HCT116 (cell line): ENCODE results near the gene TRIM24. TPM values are rescaled to one million over a fixed set of nuclear protein-coding genes. Genes with fewer than 3 reads are reported as not detected.

Source experiments
- ATAC-seq: fragments of 200-7000 bp; cut with Tn5 transposase; 2 replicates; pipeline ENCODE4 v1.9.1; 2020; ENCODE audit warnings: mild to moderate bottlenecking, moderate library complexity
- BruUV-seq: library from RNA; stranded (reverse); fragments of 400-500 nt; replicated peaks from 2 replicates; lab custom pipeline; 2021; lab: Mats Ljungman, UMichigan
- CTCF ChIA-PET: fragments of 300-600 bp; sonication (Branson Sonifier 250); formaldehyde crosslinking; loops from one replicate; lab custom pipeline; 2021; ENCODE audit warnings: antibody characterized with exemption; lab: Charles Lee
- POLR2A ChIA-PET: fragments of 300-600, 350-600 bp; sonication (Branson Sonifier 250); formaldehyde crosslinking; loops from one replicate; lab custom pipeline; 2021; ENCODE audit warnings: antibody characterized with exemption; lab: Charles Lee
- RAD21 ChIA-PET, 2 experiments: fragments of 300-600 bp; sonication (Branson Sonifier 250); formaldehyde crosslinking; loops; one replicate each; lab custom pipeline; 2023; ENCODE audit warnings: low total read pairs in 2 of 2; ENCODE audit not compliant: uncharacterized antibody in 2 of 2, unreplicated experiment in 2 of 2, low non-redundant PET in 1 of 2; lab: Charles Lee
- DNase-seq: peaks from one replicate; pipeline ENCODE4 v3.0.0-alpha.2; 2010; ENCODE audit warnings: low read depth, low spot score
- H2AFZ ChIP-seq: fragments of 200-600 bp; shearing (Covaris generic), sonication (generic); 2 replicates; pipeline ENCODE4 v1.6.1; 2017; ENCODE audit warnings: low read depth, mixed run types, mixed read lengths, antibody characterized with exemption, low read length; ENCODE audit not compliant: poor library complexity, severe bottlenecking
- H3K27ac ChIP-seq: 2 replicates; pipeline ENCODE4 v1.5.1; 2012; ENCODE audit warnings: low read depth, low read length
- H3K27me3 ChIP-seq: fragments of 200-600 bp; sonication (generic); 2 replicates; pipeline ENCODE4 v1.6.1; 2016; ENCODE audit warnings: mixed run types, low read length, mixed read lengths; ENCODE audit not compliant: insufficient read depth
- H3K36me3 ChIP-seq, 2 experiments: fragments of 200-500 bp in 1 of 2; fragments of 200-600 bp in 1 of 2; sonication (Bioruptor generic) in 1 of 2; sonication (generic) in 1 of 2; 2 replicates each; pipeline versions ENCODE4 v1.5.1 to v1.6.1; 2014 to 2016; ENCODE audit warnings: low read length in 2 of 2, inconsistent platforms in 1 of 2, mixed read lengths in 1 of 2, mixed run types in 1 of 2; ENCODE audit not compliant: insufficient read depth in 2 of 2, control insufficient read depth in 1 of 2
- H3K4me1 ChIP-seq, 2 experiments: fragments of 200-600 bp in 1 of 2; sonication (generic) in 1 of 2; 2 replicates each; pipeline versions ENCODE4 v1.5.1 to v1.6.1; 2012 to 2017; ENCODE audit warnings: low read length in 2 of 2, inconsistent platforms in 1 of 2, mild to moderate bottlenecking in 1 of 2, mixed read lengths in 1 of 2, mixed run types in 1 of 2, moderate library complexity in 1 of 2; ENCODE audit not compliant: insufficient read depth in 2 of 2, control insufficient read depth in 1 of 2
- H3K4me2 ChIP-seq: fragments of 200-600 bp; sonication (generic); 2 replicates; pipeline ENCODE4 v1.6.1; 2017; ENCODE audit warnings: mixed run types, low read length, mixed read lengths
- H3K4me3 ChIP-seq, 2 experiments: fragments of 200-600 bp in 1 of 2; sonication (generic) in 1 of 2; replicated peaks in 1 of 2; 2 replicates each; pipeline ENCODE4 v1.5.1; 2011 to 2016; ENCODE audit warnings: low read length in 2 of 2, control low read depth in 1 of 2, low read depth in 1 of 2, mild to moderate bottlenecking in 1 of 2, mixed read lengths in 1 of 2, mixed run types in 1 of 2
- H3K79me2 ChIP-seq: fragments of 200-600 bp; sonication (generic); 2 replicates; pipeline ENCODE4 v1.6.1; 2017; ENCODE audit warnings: mild to moderate bottlenecking, mixed run types, low read length, moderate library complexity, mixed read lengths; ENCODE audit not compliant: insufficient read depth
- H3K9ac ChIP-seq: fragments of 200-600 bp; sonication (generic); 2 replicates; pipeline ENCODE4 v1.6.1; 2016; ENCODE audit warnings: low read length, mixed read lengths
- H3K9me2 ChIP-seq: fragments of 200-600 bp; sonication (generic), shearing (Covaris generic); 2 replicates; pipeline ENCODE4 v1.6.1; 2017; ENCODE audit warnings: mixed run types, mild to moderate bottlenecking, moderate library complexity; ENCODE audit not compliant: insufficient read depth
- H3K9me3 ChIP-seq, 2 experiments: fragments of 200-500 bp in 1 of 2; fragments of 200-600 bp in 1 of 2; sonication (Bioruptor generic) in 1 of 2; sonication (generic) in 1 of 2; 2 replicates each; pipeline ENCODE4 v1.6.1; 2014 to 2017; ENCODE audit warnings: low read length in 2 of 2, mixed read lengths in 2 of 2, inconsistent platforms in 1 of 2, low read depth in 1 of 2, mild to moderate bottlenecking in 1 of 2, mixed run types in 1 of 2, moderate library complexity in 1 of 2; ENCODE audit not compliant: control insufficient read depth in 1 of 2, insufficient read depth in 1 of 2
- H4K20me1 ChIP-seq: fragments of 200-600 bp; sonication (generic), shearing (Covaris generic); 2 replicates; pipeline ENCODE4 v1.6.1; 2017; ENCODE audit warnings: mixed run types, mild to moderate bottlenecking, moderate library complexity; ENCODE audit not compliant: insufficient read depth
- CBX3 ChIP-seq: IDR thresholded peaks from 2 replicates; pipeline ENCODE4 v1.6.1; 2012; ENCODE audit warnings: low read depth
- CEBPB ChIP-seq: IDR thresholded peaks from 2 replicates; pipeline ENCODE4 v1.6.1; 2012; ENCODE audit warnings: low read depth
- ELF1 ChIP-seq: IDR thresholded peaks from 2 replicates; pipeline ENCODE4 v1.6.1; 2012; ENCODE audit warnings: low read depth, borderline replicate concordance
- JUND ChIP-seq: IDR thresholded peaks from 2 replicates; pipeline ENCODE4 v1.6.1; 2012
- RAD21 ChIP-seq: IDR thresholded peaks from 2 replicates; pipeline ENCODE4 v1.6.1; 2012; ENCODE audit warnings: low read depth, mild to moderate bottlenecking
- SP1 ChIP-seq: IDR thresholded peaks from 2 replicates; pipeline ENCODE4 v1.6.1; 2012; ENCODE audit warnings: low read depth
- ZBTB33 ChIP-seq: IDR thresholded peaks from 2 replicates; pipeline ENCODE4 v1.6.1; 2011; ENCODE audit warnings: mild to moderate bottlenecking, low read length, moderate library complexity; ENCODE audit not compliant: insufficient replicate concordance; ENCODE audit errors: extremely low read depth
- ZFX ChIP-seq: fragments of 450-650 bp; IDR thresholded peaks from 2 replicates; pipeline ENCODE4 v1.6.1; 2017
- ZNF274 ChIP-seq: fragments of 200-500 bp; sonication (Bioruptor generic); IDR thresholded peaks from 2 replicates; pipeline ENCODE4 v1.6.1; 2014; ENCODE audit warnings: mild to moderate bottlenecking, low read depth, low read length, inconsistent platforms
- intact Hi-C: fragments of 100-400 bp; cut with micrococcal nuclease; formaldehyde crosslinking; loops from 2 replicates; pipeline ENCODE4 v1.10.0; 2022
- total RNA-seq: library from RNA; stranded (reverse); gene quantifications from one replicate; pipeline ENCODE4 v1.2.1, GENCODE V29; 2021; ENCODE audit not compliant: unreplicated experiment
- TF ChIP-seq, protein P1 (sequence below): IDR thresholded peaks from 2 replicates; pipeline ENCODE4 v1.6.1; 2012

The TRIM24 gene
- total RNA-seq, 1 experiment from 2014 or later, result 12.8 TPM

DNA sequence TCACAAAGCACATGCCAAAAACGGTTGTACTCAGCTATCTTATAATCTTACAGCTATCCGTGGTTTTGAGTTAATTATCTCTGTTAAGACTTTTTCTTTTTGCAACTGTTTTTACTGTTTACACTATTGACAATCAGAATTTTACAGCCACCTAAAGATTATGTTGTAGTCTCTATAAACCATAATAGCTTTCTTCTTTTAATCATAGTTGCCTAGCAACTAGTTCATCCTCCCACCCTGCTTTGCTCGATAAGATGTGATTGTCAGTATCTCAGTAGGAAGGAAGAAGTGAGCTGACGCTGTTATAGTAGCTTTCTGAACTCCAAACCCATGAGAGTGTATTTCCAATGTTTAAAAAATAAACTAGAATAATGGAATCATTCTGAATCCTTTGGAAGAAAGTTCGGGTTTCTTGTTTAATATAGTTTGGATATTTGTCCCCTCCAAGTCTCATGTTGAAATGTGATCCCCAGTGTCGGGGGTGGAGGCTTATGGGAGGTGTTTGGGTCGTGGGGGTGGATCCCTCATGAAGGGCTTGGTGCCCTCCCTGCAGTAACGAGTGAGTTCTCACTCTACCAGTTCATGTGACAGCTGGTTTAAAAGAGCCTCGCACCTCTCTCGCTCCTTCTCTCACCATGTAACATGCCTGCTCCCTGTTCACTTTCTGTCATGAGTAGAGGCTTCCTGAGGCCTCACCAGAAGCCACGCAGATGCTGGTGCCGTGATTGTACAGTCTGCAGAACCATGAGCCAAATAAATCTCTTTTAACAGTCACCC, 173.0 kb downstream of the TRIM24 start:
- H3K4me1 ChIP-seq, result no peaks in the 10 kb centered on the region
- POLR2A ChIA-PET, result no interaction called here
- no peaks in the 10 kb centered on the region for H3K36me3 ChIP-seq
- intact Hi-C loops, result no loop called here
- no peaks in the 10 kb centered on the region for H3K9me3 ChIP-seq
- TF ChIP-seq CEBPB, result no peak
- no peak for TF ChIP-seq ELF1
- TF ChIP-seq ZBTB33, result no peak
- TF ChIP-seq ZFX, result no peak
- no peak for TF ChIP-seq RAD21
- TF ChIP-seq CBX3, result no peak
- no peak for TF ChIP-seq JUND
- no peak for TF ChIP-seq SP1
- no peak for TF ChIP-seq ZNF274
- TF ChIP-seq, protein P1, sequence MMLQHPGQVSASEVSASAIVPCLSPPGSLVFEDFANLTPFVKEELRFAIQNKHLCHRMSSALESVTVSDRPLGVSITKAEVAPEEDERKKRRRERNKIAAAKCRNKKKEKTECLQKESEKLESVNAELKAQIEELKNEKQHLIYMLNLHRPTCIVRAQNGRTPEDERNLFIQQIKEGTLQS, result no peak
- BruUV-seq, result no TSS peak
- H3K4me3 ChIP-seq, result no peak overlapping the region
- RAD21 ChIA-PET, result no interaction called here
- no peak overlapping the region for H3K9ac ChIP-seq
- DNase-seq (no peak), ATAC-seq (no peak)
- no peaks in the 10 kb centered on the region for H3K9me2 ChIP-seq
- no peak overlapping the region for H3K27ac ChIP-seq
- H4K20me1 ChIP-seq, result no peaks in the 10 kb centered on the region
- no peaks in the 10 kb centered on the region for H3K27me3 ChIP-seq
- H3K4me2 ChIP-seq, result no peak overlapping the region
- H2AFZ ChIP-seq, result no peak overlapping the region
- CTCF ChIA-PET, result no interaction called here
- H3K79me2 ChIP-seq, result no peaks in the 10 kb centered on the region

Other genes with a start within 250 kb of the TRIM24 start
- gene SVOPL, start 241.1 kb downstream of the TRIM24 start, total RNA-seq, result not detected